Loucy (cell line): ENCODE results near the gene AGPAT3.

Source experiments
- H2AFZ ChIP-seq: fragments of 200-600 bp; sonication (generic); 2 replicates; pipeline ENCODE4 v1.6.0; 2016; ENCODE audit warnings: antibody characterized with exemption, mild to moderate bottlenecking, low read length, moderate library complexity
- H3F3A ChIP-seq: fragments of 200-600 bp; 2 replicates; pipeline ENCODE4 v1.6.0; 2016; ENCODE audit warnings: antibody characterized with exemption, low read depth, mild to moderate bottlenecking
- H3K27me3 ChIP-seq: fragments of 200-600 bp; sonication (generic); 2 replicates; pipeline ENCODE4 v1.6.1; 2014; ENCODE audit warnings: low read length, mild to moderate bottlenecking; ENCODE audit not compliant: insufficient read depth, poor library complexity, severe bottlenecking
- H3K36me3 ChIP-seq: fragments of 200-600 bp; sonication (generic); 2 replicates; pipeline ENCODE4 v1.6.1; 2016; ENCODE audit warnings: low read length; ENCODE audit not compliant: insufficient read depth
- H3K4me1 ChIP-seq: fragments of 200-600 bp; sonication (generic); 2 replicates; pipeline ENCODE4 v1.5.1; 2014; ENCODE audit warnings: low read length, mild to moderate bottlenecking; ENCODE audit not compliant: insufficient read depth, poor library complexity, severe bottlenecking
- H3K4me2 ChIP-seq: fragments of 200-600 bp; sonication (generic); 2 replicates; pipeline ENCODE4 v1.6.0; 2014; ENCODE audit warnings: antibody characterized with exemption, low read length, low read depth, mild to moderate bottlenecking; ENCODE audit not compliant: poor library complexity, severe bottlenecking
- H3K4me3 ChIP-seq: fragments of 200-600 bp; sonication (generic); 2 replicates; pipeline ENCODE4 v1.5.1; 2014; ENCODE audit warnings: low read length, mild to moderate bottlenecking, mixed read lengths; ENCODE audit not compliant: poor library complexity, severe bottlenecking
- H3K79me2 ChIP-seq: fragments of 200-600 bp; sonication (generic); 2 replicates; pipeline ENCODE4 v1.6.1; 2014; ENCODE audit warnings: low read length; ENCODE audit not compliant: insufficient read depth
- H3K9ac ChIP-seq: fragments of 200-600 bp; sonication (generic); 2 replicates; pipeline ENCODE4 v1.6.0; 2014; ENCODE audit warnings: mild to moderate bottlenecking, low read depth, low read length, moderate library complexity; ENCODE audit not compliant: poor library complexity, severe bottlenecking
- H3K9me2 ChIP-seq: fragments of 200-600 bp; sonication (generic); replicated peaks from 2 replicates; pipeline ENCODE4 v1.6.1; 2016; ENCODE audit warnings: low read depth, low read length, mixed read lengths
- H3K9me3 ChIP-seq: fragments of 200-600 bp; sonication (generic); 2 replicates; pipeline ENCODE4 v1.6.1; 2014; ENCODE audit warnings: mild to moderate bottlenecking, antibody characterized with exemption, low read length, low read depth; ENCODE audit not compliant: insufficient read depth
- H4K20me1 ChIP-seq: fragments of 200-600 bp; sonication (generic); 2 replicates; pipeline ENCODE4 v1.6.0; 2014; ENCODE audit warnings: antibody characterized with exemption, low read length, mild to moderate bottlenecking; ENCODE audit not compliant: insufficient read depth, poor library complexity, severe bottlenecking
- EZH2phosphoT487 ChIP-seq: fragments of 200-600 bp; IDR thresholded peaks from 2 replicates; pipeline ENCODE4 v1.6.1; 2018; ENCODE audit warnings: antibody characterized with exemption, mild to moderate bottlenecking, moderate library complexity, borderline replicate concordance
- TF ChIP-seq, protein P1 (sequence below): fragments of 200-600 bp; sonication (generic); conservative IDR thresholded peaks from 2 replicates; pipeline ENCODE4 v1.5.1; 2014; ENCODE audit warnings: mild to moderate bottlenecking, antibody characterized with exemption, low read length

Gene AGPAT3

DNA sequence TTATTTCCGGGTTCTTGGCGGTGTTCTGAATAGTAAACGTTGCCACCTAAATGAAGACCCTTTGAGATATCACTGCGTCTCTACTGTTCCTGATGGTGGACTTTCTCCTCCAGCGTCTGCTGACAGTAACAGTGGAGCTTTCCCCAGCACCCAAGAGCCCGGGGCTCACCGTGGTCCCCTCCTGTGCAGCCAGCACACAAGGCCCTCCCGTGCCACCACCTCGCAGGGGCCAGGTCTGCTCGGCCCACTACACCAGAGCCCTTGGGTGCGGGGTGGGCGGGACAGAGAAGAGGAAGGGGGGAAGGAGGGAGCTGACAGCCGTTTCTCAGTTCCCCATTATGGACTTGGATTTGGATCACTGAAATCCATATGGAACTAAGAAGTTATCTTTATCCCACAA lies 85.9 kb downstream of the AGPAT3 start:
- no peak overlapping the region for H3K4me2 ChIP-seq
- no peaks in the 10 kb centered on the region for H3F3A ChIP-seq
- peaks cover 9% of the 10 kb centered on the region for H3K4me1 ChIP-seq
- H3K9me3 ChIP-seq: no peaks in the 10 kb centered on the region
- no peaks in the 10 kb centered on the region for H3K9me2 ChIP-seq
- TF ChIP-seq, protein P1, sequence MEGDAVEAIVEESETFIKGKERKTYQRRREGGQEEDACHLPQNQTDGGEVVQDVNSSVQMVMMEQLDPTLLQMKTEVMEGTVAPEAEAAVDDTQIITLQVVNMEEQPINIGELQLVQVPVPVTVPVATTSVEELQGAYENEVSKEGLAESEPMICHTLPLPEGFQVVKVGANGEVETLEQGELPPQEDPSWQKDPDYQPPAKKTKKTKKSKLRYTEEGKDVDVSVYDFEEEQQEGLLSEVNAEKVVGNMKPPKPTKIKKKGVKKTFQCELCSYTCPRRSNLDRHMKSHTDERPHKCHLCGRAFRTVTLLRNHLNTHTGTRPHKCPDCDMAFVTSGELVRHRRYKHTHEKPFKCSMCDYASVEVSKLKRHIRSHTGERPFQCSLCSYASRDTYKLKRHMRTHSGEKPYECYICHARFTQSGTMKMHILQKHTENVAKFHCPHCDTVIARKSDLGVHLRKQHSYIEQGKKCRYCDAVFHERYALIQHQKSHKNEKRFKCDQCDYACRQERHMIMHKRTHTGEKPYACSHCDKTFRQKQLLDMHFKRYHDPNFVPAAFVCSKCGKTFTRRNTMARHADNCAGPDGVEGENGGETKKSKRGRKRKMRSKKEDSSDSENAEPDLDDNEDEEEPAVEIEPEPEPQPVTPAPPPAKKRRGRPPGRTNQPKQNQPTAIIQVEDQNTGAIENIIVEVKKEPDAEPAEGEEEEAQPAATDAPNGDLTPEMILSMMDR: no peak
- TF ChIP-seq EZH2phosphoT487: no peak
- peaks cover 8% of the 10 kb centered on the region; the same call in 1 of the 2 replicates for H3K79me2 ChIP-seq
- H2AFZ ChIP-seq: no peak overlapping the region
- no peak overlapping the region for H3K9ac ChIP-seq
- no peaks in the 10 kb centered on the region for H3K27me3 ChIP-seq
- H3K36me3 ChIP-seq: no peaks in the 10 kb centered on the region; the same call in 1 of the 2 replicates
- no peaks in the 10 kb centered on the region for H4K20me1 ChIP-seq
- H3K4me3 ChIP-seq: no peak overlapping the region

GRCh38 chr21:43951911-43952703 lies 87.1 kb downstream of the AGPAT3 start:
- Histone ChIP-seq H3F3A (no peaks in the 10 kb centered on the region), H2AFZ (no peak overlapping the region), H3K27me3 (no peaks in the 10 kb centered on the region), H3K36me3 (no peaks in the 10 kb centered on the region; the same call in 1 of the 2 replicates), H3K4me1 (peaks cover 9% of the 10 kb centered on the region), H3K9ac (no peak overlapping the region), H4K20me1 (no peaks in the 10 kb centered on the region), H3K9me3 (no peaks in the 10 kb centered on the region), H3K9me2 (no peaks in the 10 kb centered on the region), H3K79me2 (peaks cover 8% of the 10 kb centered on the region; the same call in 1 of the 2 replicates), H3K4me3 (no peak overlapping the region), H3K4me2 (no peak overlapping the region)
- no peak for TF ChIP-seq EZH2phosphoT487
- TF ChIP-seq, protein P1: no peak

DNA sequence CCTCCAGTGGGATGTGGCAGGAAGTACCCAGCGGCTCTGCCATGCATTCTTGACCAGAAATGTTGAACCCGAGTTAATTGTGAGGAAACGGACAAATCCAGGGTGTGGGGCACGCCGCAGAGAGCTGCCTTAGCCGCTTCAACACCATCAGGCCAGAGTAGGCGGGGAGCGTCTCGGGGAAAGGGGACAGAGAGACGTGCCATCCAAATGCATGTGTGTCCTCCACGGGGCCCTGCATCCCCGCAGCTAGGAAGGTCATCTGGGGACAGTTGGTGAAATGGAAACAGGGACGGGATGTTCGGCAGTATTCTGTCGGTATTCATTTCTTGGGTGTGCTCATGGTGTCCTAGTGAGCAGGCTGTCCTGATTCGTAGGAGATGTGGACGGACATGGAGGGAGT lies 88.0 kb downstream of the AGPAT3 start:
- Histone ChIP-seq H3F3A (no peaks in the 10 kb centered on the region), H4K20me1 (no peaks in the 10 kb centered on the region), H3K36me3 (no peaks in the 10 kb centered on the region; the same call in 1 of the 2 replicates), H3K9ac (no peak overlapping the region), H2AFZ (no peak overlapping the region), H3K79me2 (peaks cover 8% of the 10 kb centered on the region; the same call in 1 of the 2 replicates), H3K4me3 (no peak overlapping the region), H3K4me2 (no peak overlapping the region), H3K4me1 (peaks cover 9% of the 10 kb centered on the region), H3K9me2 (no peaks in the 10 kb centered on the region), H3K27me3 (no peaks in the 10 kb centered on the region), H3K9me3 (no peaks in the 10 kb centered on the region)
- no peak for TF ChIP-seq EZH2phosphoT487
- TF ChIP-seq, protein P1: no peak
